HFFc6 (cell line): ENCODE measurements around the gene DPPA5. TPM values are rescaled to one million over a fixed set of nuclear protein-coding genes. Genes with fewer than 3 reads are reported as not detected.
"Not testable (repeated sequence)": the region's sequence is repeated elsewhere in the genome, so short reads cannot be mapped to it uniquely, and the experiment has no call there.

ENCODE experiments used
- DNase-seq: peaks from one replicate; pipeline ENCODE4 v3.0.0-alpha.2; 2018
- H3K27ac Mint-ChIP-seq: 2 replicates; pipeline ENCODE4 v1.8.0; 2020; ENCODE audit warnings: mild to moderate bottlenecking, mixed read lengths
- H3K27me3 Mint-ChIP-seq: 2 replicates; pipeline ENCODE4 v1.8.0; 2021; ENCODE audit warnings: mild to moderate bottlenecking, moderate library complexity, mixed read lengths; ENCODE audit not compliant: insufficient read depth
- H3K36me3 Mint-ChIP-seq: 2 replicates; pipeline ENCODE4 v1.8.0; 2021; ENCODE audit warnings: low read depth, mixed read lengths
- H3K4me1 Mint-ChIP-seq: 2 replicates; pipeline ENCODE4 v1.8.0; 2020; ENCODE audit warnings: low read depth, mixed read lengths
- H3K4me3 Mint-ChIP-seq: 2 replicates; pipeline ENCODE4 v1.8.0; 2020; ENCODE audit warnings: mild to moderate bottlenecking, moderate library complexity, mixed read lengths
- H3K9me3 Mint-ChIP-seq: 2 replicates; pipeline ENCODE4 v1.8.0; 2020; ENCODE audit warnings: mild to moderate bottlenecking, mixed read lengths
- CTCF ChIP-seq: fragments of 200-600 bp; sonication (generic); IDR thresholded peaks from 2 replicates; pipeline ENCODE4 v1.5.0; 2021; ENCODE audit warnings: antibody characterized with exemption, mild to moderate bottlenecking
- total RNA-seq, 6 experiments: library from RNA; stranded (reverse); fragmentation: NEBNext Ultra II Directional; extraction: Animal tissue kit (Norgen Biotek cat#: 25700); gene quantifications; 2 replicates in 1 of 6; 3 replicates in 5 of 6; pipeline ENCODE4 v1.2.3, GENCODE V29; 2021

DPPA5 gene
- total RNA-seq, 6 experiments from 2014 or later: not detected

- Mint-ChIP-seq H3K4me3 (no peak overlapping the region), H3K36me3 (0 out of 2 replicates have a peak, but pooled peaks cover 4% of the 10 kb centered on the region), H3K27me3 (no peaks in the 10 kb centered on the region)
These were observed 28.4 kb downstream of the DPPA5 start for GRCh38 chr6:73325656-73326055.

GRCh38 chr6:73323323-73323722 is 30.8 kb downstream of the DPPA5 start:
- no peak for TF ChIP-seq CTCF
- Mint-ChIP-seq H3K27me3 (no peaks in the 10 kb centered on the region; the same call in 1 of the 2 replicates), H3K27ac (no peak overlapping the region), H3K4me1 (peaks cover 17% of the 10 kb centered on the region), H3K36me3 (peaks cover 8% of the 10 kb centered on the region; the same call in 1 of the 2 replicates), H3K4me3 (no peak overlapping the region), H3K9me3 (peaks cover 7% of the 10 kb centered on the region)
- no peak for DNase-seq

More at GRCh38 chr6:73325656-73326055, 28.4 kb downstream of the DPPA5 start:
- Mint-ChIP-seq H3K4me1 (peaks cover 32% of the 10 kb centered on the region), H3K9me3 (no peaks in the 10 kb centered on the region), H3K27ac (no peak overlapping the region)
- DNase-seq: no peak
- TF ChIP-seq CTCF: no peak

DNA sequence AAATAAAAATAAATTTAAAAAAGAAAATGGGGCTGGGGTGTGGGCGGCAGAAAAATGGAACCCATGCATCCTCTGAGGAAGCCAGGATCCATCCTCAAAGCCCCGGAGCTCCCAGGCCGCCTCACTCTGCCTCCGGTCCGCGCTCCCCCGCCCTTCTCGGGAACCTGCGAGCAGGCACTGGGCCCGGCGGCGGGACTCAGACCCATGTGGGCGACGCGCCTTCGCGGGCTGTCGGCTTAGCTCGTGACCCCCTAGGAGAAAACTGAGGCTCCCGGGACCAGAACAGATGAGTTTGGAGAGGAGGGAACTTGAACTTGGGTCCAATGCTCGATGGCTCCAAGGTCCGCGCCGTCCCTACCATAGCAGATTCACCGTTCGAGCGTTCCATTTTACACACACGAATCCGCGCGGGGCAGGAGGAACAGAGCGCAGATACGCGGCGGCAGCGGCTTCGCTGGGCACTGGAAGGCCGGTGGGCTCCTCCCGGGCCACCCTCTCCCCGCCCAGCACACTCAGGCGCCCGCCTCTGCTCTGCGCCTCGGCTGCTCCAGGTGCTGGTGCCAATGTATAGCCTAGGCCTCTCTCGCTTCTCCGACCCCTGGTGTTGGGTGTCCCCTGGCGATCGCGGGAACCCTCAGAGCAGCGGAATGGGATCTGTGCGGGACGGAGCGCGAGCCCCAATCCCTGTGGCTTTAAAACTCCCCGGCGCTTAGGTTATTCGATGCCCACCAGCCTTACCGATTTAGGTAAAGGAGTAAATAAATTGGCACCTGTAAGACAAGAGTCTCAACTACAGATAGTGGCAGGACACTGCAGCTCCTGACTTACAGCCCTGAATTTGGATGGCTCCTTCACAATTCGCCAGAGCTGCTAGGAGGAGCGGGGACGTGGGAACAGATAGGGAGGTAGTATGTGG is 39.2 kb downstream of the DPPA5 start:
- Mint-ChIP-seq H3K27ac (no peak overlapping the region), H3K27me3 (no peaks in the 10 kb centered on the region; the same call in 1 of the 2 replicates), H3K4me1 (peaks cover 14% of the 10 kb centered on the region), H3K36me3 (peaks cover 31% of the 10 kb centered on the region), H3K9me3 (peaks cover 28% of the 10 kb centered on the region), H3K4me3 (no peak overlapping the region)
- no peak for TF ChIP-seq CTCF
- DNase-seq: no peak

- Mint-ChIP-seq H3K4me3 (peak overlapping the region; percentile 96), H3K4me1 (peaks cover 31% of the 10 kb centered on the region), H3K36me3 (peaks cover 19% of the 10 kb centered on the region; the same call in 1 of the 2 replicates), H3K27ac (peak overlapping the region; percentile 97)
- not testable (repeated sequence) for DNase-seq, H3K9me3 Mint-ChIP-seq, H3K27me3 Mint-ChIP-seq
These were observed 43.6 kb downstream of the DPPA5 start for GRCh38 chr6:73310503-73310845.

- TF ChIP-seq CTCF: peak; percentile 78
- H3K27ac Mint-ChIP-seq: peak overlapping the region; percentile 97
- DNase-seq: peak; percentile 46
- H3K27me3 Mint-ChIP-seq: no peaks in the 10 kb centered on the region; the same call in 1 of the 2 replicates
- peaks cover 19% of the 10 kb centered on the region; the same call in 1 of the 2 replicates for H3K36me3 Mint-ChIP-seq
- H3K4me1 Mint-ChIP-seq: peaks cover 31% of the 10 kb centered on the region
- peaks cover 8% of the 10 kb centered on the region; the same call in 1 of the 2 replicates for H3K9me3 Mint-ChIP-seq
- H3K4me3 Mint-ChIP-seq: peak overlapping the region; percentile 96
These were observed 44.1 kb downstream of the DPPA5 start for GRCh38 chr6:73309785-73310502.

DNA sequence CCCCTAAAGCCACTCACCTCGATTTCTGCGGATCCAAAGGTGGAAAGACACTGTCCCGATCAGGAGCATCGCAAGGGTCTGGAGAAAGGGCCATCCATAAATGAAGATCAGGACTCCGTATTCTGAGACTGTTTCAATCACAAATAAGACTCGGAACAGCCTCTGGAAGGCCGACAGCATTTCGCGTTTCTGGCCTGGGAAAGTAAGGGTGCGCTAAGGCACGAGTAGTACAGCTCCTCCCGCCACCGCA is 44.6 kb downstream of the DPPA5 start:
- Mint-ChIP-seq H3K4me1 (peaks cover 31% of the 10 kb centered on the region), H3K9me3 (peaks cover 8% of the 10 kb centered on the region; the same call in 1 of the 2 replicates), H3K36me3 (peaks cover 19% of the 10 kb centered on the region; the same call in 1 of the 2 replicates), H3K4me3 (peak overlapping the region; percentile 96), H3K27me3 (no peaks in the 10 kb centered on the region; the same call in 1 of the 2 replicates), H3K27ac (peak overlapping the region; percentile 97)
- DNase-seq: no peak
- no peak for TF ChIP-seq CTCF
